Measurements from ENCODE around the gene PF4V1.

Gene PF4V1

DNA sequence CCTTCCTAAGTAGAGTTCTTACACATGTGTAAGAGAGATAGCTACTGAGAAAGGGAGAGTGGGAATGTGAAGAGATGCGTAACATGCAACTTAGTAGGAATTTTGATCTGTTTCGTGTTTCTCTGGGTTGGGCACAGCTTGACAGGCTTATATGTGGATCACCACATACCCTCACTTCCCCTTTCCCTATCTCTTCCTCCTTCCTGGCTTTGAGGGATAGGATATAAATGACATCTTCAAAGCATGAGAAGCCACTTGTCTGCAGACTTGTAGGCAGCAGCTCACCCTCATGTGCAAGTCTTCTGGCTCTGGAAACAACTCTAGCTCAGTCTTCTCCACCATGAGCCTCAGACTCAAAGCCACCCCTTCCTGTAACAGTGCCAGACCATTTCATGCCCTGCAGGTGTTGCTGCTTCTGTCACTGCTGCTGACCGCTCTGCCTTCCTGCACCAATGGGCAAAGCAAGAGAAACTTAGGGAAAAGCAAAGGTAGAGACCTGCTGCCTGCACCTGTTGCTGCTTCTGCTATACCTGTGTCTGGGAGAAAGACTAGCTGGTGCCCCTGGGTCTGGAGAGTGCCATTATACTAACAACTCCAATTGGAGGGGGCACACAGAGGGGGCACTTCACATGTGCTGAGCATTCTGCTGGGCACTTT, 5.4 kb upstream of the PF4V1 start:
- no peak for DNase-seq

DNA sequence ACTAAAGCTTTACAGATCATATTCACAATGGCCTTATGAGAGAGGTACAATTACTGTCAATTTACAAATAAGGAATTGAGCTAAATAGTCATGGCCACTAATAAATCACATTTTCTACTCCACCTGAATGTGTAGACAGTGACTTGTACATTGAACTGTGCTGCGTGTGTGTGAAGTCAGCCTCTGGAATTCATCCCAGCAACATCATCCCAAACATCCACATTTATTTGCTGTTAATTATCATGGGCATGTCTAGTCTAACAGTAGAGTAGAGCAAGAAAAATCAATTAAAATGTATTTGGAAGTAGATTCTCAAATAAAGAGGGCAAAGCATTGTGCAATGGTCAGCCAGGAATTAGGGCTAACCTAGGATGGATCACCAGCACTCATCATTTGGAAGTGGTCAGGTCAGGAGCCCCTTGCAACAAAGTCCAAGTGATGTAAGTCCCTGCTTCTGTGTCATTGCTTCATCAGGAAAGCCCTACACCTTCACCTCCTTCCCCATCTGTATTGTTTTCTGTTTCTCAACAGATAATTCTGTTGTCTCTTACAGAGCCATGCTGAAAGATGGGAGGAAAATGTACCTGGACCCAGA, 4.8 kb upstream of the PF4V1 start:
- DNase-seq = no peak

DNA sequence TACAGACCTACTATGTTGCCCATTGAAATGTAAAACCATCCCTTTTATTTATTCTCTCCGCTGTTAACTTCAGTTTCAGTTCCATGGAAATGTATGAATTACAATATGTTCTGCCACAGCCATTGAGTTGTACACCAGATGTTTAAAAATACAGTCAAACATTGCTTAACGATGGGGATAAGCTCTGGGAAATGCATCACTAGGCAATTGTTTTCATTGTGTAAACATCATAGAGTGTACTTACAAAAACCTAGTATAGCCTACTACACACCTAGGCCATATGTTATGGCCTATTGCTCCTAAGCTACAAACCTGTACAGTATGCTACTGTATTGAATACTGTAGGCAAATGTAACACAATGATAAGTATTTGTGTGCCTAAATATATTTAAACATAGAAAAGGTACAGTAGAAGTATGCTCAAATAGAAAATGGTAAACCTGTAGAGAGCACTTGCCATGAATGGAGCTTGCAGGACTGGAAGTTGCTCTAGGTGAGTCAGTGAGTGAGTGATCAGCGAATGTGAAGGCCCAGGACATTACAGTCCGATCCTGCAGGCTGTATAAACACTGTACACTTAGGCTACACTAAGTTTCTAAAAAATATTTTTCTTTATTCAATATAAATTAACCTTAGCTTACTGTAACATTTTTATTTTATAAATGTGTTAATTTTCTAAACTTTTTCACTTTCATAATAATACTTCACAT, 2.7 kb upstream of the PF4V1 start:
- DNase-seq = no peak

DNA sequence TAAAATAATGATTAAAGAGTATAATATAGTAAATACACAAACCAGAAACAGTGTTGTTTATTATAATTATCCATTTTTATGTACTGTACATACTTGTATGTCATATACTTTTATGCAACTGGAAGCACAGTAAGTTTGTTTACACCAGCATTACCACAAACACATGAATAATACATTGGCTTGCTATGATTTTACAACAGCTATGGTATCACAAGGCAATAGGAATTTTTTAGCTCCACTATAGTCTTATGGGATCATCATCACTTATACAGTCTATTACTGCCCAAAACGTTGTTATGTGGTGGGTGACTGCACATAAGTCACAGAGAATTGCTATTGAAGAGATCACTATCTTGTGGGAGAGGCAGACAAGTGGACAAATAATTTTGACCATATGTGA, 1.8 kb upstream of the PF4V1 start:
- no peak for DNase-seq

DNA sequence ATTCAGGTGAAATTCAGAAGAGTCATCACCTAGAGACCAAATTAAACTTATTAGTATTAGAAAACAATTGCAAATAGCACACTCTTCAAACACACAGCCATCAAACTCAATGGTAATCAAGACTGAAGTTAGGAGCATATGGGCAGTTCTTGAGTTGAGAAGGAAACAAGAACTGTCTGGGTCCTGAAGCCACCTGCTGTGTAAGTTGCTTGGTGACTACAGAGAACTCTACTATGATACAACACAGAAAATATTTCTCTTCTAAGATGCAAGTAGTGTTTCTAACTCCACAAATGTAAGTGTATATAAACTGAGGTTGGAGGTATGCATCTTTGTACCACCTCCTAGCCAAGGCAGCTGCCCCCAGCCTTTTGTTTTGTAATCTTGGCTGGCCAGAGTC, 325 bp upstream of the PF4V1 start:
- no peak for DNase-seq

DNA sequence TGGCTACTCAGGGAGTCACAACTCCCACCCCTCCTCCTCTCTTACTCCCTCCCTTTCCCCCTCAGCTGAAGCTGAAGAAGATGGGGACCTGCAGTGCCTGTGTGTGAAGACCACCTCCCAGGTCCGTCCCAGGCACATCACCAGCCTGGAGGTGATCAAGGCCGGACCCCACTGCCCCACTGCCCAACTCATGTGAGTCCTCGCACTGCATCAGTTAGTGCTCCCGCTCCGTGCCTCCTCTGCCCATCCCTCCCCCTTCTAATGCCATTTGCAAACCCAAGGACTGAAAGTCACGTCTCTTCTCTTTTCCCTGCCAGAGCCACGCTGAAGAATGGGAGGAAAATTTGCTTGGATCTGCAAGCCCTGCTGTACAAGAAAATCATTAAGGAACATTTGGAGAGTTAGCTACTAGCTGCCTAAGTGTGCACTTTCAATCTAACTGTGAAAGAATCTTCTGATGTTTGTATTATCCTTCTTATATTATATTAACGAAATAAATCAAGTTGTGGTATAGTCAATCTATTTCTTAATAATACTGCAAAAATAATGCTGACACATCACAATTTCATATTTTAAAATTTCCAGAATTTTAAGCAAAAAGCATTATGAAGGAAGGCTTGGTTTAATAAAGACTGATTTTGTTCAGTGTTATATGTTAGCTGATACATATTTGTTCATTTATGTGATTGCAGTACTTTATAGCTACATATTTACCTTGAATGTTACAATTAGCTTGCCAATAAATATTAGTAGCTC, 800 bp downstream of the PF4V1 start:
- DNase-seq = no peak

DNA sequence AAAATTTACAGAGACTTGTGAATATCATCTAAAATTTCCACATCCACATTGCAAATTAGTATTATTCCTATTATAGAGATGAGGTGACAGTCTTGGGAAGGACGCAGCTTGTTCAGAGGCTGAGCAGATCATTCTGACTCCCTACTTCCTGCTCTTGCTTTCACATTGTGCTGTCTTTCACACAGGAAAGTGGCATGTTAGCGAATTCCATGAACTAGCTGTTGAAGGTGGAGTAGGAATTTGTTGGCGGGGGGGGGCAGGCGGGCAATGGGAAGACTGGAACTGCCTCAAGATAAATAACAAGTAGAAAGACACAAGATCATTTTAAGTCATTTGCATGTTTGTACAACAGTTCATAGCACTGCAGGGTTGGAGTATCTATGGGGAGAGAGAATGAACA, 2.3 kb downstream of the PF4V1 start:
- DNase-seq = no peak

DNA sequence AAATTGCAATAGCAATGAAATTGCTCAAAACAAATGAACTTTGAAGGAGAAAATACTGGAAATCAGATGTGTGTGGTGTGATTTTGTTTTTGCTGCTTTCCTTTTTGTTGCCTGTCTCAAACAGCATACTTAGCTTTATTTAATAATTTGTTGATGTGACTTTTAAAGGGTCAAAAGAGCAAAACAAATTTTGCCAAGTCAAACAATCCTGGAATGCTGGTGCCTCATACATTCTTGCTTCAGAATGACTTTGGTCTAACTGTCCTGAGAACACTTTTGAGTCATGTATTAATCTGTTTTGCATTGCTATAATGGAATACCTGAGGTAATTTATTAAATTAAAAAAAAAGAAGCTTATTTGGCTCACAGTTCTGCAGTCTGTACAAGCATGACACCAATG, 3.4 kb downstream of the PF4V1 start:
- DNase-seq = no peak

DNA sequence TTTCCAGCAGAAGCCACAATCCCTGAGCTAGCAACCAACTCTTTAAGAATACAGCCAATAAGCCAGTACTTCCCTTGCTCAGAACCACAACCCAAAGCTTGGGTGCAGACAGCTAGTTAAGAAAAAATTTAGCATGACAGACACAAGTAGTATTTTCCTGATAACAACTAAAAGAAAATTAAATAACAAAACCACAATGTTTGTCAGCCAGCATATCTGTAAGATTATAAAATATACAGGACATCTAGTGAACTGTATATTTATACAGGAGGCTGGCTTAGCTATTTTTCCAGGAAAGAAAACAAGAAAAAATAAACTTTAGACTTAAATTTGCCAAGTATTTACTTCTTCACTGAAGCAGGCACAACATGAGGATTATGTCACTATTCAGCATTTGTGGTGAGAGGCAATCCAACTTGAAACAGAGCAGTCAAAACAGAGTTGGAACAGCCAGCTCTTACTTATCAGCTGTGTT, 6.6 kb downstream of the PF4V1 start:
- no peak for DNase-seq

DNA sequence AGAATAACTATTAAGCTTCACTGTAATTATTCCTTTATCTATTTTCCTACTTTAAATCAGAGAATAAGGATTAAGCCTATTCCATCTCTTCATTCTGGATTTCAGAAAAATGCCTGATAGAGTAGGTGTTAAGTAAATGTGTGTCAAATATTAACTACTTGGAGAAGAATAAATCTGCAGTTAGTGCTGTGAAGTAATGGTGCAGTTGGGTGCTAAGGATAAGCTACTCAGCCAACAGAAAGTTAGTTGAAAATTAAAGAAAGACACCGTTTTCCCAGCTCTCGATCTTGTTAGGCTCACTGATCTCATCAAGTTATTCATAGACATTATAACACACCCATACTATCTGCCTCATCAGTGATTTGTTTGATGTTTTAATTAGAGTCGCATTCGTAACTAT, 7.1 kb downstream of the PF4V1 start:
- no peak for DNase-seq

DNA sequence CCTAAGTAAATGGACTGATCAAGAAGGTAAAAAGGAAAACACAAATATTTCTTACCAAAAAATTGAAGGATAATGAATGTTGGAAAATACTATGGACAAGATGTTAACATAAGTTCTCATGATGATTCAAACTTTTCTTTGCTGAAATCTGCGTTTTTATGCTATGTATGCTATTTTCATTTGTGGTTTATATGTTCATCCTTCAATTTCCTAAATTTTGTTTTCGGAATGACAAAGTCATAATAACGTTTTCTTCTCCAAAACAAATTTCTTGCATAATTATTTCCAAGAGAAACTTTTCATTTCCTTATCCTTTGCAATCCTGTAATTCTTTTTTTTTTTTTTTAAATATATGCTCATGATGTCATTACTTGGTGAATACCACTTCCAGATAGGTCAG, 7.8 kb downstream of the PF4V1 start:
- DNase-seq = no peak

DNA sequence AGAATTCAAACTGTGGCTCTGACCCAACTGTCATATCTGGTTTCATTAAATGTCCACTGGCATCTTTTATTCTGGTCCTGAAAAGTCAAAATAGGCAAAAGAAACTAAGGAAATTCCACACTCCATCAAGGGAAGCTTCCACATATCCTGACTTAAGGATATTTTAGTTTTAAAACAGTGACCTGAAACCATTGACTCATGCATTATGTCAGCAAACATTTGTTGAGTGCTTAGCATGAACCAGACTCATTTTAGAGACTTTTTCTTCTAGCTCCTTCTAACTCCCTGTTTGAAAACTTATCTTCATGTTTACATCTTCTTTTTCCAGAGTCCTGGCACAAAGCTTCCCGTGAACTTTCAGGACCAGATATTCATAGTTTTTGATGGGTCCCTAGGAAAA, 9.2 kb downstream of the PF4V1 start:
- DNase-seq = no peak

DNA sequence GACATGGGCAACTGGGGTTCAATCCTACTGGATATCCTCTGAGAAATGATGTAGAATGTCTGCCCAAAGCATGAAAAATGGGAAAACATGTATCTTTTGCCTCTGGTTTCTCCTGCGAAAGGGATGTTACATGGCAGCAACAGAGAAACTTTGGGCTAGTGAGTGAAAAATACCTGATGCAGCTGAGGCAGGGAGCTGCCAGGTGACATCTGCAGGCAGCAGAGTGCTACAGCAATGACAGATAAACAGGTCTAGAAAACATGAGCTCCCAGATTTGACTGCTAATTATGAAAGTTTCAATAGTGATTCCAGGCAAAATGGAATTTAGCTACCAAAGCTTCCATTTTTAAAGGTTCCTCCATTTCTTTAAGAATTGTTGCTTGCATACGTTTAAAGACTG, 11.3 kb downstream of the PF4V1 start:
- DNase-seq = no peak

DNA sequence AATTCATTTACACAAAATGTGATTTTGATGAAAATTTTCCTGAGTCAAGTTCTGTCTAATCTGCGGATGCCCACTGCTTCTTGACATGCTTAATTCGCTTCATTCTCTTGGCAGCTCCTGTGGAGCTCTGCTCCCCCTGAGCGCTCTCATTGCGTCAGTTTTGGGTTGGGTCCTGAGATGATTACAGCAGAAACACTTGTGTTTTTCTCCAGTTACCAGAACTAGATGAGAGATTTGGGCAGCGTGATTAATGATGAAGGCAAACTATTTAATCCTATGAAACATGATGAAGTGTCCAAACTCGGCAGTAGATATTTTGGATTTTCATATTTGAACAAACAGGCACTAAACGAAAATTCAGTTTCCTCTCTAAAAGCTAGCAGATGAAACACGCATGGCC, 11.9 kb downstream of the PF4V1 start:
- no peak for DNase-seq

DNA sequence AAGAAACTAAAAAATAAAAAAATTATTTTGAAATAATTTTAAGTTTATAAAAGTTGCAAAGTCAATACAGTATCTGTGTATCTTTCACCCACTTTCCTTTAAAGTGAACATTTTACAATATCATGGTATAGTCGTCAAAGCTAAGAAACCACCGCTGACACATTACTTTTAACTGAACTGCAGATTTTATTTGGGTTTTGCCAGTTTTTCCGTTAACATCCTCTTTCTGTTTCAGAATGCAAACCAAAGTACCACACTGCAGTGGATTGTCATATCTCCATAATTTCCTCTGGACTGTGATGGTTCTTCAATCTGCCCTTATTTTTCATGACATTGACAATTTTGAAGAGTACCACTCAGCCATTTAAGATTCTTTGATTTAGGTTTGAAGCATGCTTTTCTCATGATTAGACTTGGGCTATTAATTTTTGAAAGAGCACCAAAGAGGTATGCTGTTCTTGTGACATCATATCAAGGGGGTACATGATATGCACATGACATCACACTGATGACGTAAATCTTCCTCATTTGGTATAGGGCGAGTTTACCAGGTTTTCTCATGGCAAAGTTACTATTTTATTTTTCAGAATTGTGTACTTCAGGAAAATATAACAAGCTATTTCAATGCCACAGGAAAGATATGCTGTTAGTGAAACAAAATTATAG, 12.5 kb downstream of the PF4V1 start:
- DNase-seq = no peak

DNA sequence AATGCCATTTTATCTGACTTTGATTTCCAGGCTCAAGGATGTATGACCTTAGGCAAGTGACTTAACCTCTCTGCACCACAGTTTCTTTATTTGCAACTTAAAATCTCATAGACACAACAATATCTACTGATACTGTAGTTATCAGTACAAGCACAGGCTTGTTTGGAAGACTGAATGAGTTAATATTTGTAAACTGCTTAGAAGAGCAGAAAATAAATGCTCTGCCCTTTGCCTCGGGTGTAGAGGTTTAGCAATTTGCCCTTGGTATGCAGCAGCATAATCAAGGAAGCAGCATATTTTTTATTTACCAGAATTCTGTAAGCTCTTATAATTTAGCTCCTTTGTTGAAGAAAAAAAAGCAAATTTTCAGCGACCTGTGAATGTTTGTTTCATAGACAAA, 13.2 kb downstream of the PF4V1 start:
- DNase-seq = no peak

DNA sequence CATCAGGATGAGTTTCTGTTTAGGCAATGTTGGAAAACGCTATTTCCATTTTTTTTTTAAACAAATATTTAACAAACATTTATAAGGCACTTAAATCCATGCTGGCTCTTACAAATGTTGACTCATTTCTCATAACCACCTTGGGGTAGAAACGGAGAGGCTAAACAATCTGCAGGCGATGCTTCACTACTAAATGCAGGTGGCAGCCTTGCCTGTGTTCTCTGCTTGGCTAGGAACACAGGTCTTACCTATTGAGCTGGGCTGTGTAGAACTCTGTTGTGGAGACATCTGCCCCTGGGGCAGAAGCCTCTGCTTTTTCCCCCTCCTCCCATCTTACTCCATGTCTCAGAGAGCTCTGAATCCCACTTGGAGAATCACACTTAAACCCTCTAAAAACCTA, 14.7 kb downstream of the PF4V1 start:
- DNase-seq = no peak

DNA sequence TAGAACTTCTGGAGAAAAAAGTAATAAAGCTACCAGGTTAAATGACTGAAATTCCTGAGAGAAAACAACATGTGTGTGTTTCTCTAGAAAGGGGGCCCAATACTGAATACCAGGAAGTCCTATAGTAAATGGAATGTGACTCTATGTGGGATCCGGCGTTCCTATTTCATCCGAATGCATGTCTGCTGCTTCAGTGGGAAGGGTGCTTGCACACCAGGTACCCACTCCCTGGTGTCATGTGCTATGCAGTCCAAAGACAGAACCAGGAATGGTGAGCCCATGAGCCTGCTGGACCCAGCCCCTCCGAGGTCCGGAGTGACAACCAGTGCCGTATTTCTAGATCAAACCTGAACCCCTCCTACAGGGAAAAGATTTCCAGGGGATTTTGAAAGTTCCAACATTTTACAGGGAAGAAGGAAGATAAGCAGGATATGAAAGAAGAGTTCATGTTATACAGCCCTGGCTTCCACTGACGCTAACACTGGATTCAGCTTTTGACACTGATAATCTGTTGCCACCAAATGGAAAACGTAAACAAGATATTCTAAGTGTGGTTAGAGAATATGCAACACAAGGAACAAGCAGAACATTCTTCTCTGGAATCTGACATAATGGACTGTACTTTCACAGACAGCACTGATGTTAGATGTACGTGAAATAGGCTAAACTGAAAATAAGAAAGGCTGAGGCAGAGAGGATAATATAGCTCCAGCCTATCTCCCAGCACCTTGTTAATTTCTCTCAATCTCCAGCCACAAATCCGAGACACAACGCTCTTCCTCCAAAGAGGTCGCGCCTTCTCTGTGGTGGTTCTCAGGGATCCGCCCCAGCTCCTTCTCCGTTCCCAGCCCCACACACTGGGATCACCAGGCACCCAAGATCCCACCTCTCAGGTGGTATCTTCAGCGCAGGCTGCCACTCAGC, 15.4 kb downstream of the PF4V1 start:
- no peak for DNase-seq

DNA sequence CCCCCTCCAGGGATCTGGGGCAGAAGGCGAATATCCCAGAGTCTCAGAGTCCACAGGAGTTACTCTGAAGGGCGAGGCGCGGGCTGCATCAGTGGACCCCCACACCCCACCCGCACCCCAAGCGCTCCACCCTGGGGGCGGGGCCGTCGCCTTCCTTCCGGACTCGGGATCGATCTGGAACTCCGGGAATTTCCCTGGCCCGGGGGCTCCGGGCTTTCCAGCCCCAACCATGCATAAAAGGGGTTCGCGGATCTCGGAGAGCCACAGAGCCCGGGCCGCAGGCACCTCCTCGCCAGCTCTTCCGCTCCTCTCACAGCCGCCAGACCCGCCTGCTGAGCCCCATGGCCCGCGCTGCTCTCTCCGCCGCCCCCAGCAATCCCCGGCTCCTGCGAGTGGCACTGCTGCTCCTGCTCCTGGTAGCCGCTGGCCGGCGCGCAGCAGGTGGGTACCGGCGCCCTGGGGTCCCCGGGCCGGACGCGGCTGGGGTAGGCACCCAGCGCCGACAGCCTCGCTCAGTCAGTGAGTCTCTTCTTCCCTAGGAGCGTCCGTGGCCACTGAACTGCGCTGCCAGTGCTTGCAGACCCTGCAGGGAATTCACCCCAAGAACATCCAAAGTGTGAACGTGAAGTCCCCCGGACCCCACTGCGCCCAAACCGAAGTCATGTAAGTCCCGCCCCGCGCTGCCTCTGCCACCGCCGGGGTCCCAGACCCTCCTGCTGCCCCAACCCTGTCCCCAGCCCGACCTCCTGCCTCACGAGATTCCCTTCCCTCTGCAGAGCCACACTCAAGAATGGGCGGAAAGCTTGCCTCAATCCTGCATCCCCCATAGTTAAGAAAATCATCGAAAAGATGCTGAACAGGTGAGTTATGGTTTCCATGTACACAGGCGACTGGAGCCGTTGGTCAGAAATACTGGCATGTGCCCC, 16.3 kb downstream of the PF4V1 start, which contains the start of gene CXCL1:
Gene CXCL1, plus strand, starts transcription at position 264 of the 926 bp plus-strand sequence. Its CDS starts 78 bp downstream, at position 342.
- no peak for DNase-seq

DNA sequence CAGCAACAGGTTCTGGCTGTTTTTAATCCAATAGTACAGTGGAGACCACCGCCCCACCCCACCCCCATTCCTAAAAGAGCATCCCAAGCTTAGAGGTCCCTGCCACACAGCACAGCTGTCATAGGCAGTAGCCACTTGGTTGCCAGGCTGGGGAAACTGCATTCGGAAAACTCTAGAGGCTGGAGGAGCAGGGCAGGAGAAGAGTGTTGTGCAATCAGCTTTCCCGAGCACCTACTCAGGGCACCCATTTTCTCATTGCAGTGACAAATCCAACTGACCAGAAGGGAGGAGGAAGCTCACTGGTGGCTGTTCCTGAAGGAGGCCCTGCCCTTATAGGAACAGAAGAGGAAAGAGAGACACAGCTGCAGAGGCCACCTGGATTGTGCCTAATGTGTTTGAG, 17.2 kb downstream of the PF4V1 start:
- DNase-seq = no peak

DNA sequence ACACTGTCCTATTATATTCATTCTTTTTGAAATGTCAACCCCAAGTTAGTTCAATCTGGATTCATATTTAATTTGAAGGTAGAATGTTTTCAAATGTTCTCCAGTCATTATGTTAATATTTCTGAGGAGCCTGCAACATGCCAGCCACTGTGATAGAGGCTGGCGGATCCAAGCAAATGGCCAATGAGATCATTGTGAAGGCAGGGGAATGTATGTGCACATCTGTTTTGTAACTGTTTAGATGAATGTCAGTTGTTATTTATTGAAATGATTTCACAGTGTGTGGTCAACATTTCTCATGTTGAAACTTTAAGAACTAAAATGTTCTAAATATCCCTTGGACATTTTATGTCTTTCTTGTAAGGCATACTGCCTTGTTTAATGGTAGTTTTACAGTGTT, 17.7 kb downstream of the PF4V1 start:
- no peak for DNase-seq

Data from CD4-positive, alpha-beta T cell treated with Interleukin-17A for 1 hour (primary cell).